Middle frontal gyrus (tissue), 1 donor: Measurements from ENCODE around the gene CTNNA3.

Source experiments
- DNase-seq: peaks from one replicate; pipeline ENCODE4 v3.0.0-alpha.2; 2015; ENCODE audit warnings: low spot score; ENCODE audit errors: extremely low spot score

CTNNA3 gene

GRCh38 chr10:67666416-67667034, 29.5 kb downstream of the CTNNA3 start:
- no peak for DNase-seq

- peak; percentile 60 for DNase-seq
These were observed 30.5 kb downstream of the CTNNA3 start for GRCh38 chr10:67665491-67665890.

- DNase-seq, result no peak
These were observed 31.1 kb downstream of the CTNNA3 start for GRCh38 chr10:67664942-67665341.

DNA sequence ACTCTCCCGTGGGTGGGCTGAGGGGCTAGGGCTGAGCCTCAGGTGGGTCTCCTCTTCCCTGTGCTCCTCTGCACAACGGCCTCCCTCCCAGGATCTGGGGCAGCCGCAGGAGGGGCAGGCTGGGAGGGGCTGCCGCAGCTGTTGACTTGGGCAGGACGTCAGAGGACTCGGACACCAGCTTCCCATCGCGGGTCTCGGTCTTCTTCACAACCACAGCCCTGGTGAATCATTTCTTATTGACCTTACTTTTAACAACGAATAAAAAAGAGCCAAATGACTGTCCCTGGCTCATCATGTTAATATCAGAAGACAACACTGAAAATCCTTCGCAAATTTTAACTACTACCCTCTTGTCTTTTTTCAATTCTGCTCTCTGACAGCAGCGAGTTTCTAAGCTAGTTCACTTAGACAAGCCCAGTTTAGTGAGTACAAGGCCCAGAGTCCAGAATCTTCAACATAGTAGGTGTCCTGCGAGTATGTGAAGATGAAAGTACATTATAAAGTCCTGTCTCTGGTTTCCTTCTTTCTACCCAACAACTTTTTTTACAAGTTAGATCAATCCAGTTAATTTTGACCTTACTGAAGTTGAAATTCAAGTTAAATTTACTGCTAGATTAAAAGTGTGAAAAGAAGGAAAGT, 32.4 kb downstream of the CTNNA3 start:
- no peak for DNase-seq

DNA sequence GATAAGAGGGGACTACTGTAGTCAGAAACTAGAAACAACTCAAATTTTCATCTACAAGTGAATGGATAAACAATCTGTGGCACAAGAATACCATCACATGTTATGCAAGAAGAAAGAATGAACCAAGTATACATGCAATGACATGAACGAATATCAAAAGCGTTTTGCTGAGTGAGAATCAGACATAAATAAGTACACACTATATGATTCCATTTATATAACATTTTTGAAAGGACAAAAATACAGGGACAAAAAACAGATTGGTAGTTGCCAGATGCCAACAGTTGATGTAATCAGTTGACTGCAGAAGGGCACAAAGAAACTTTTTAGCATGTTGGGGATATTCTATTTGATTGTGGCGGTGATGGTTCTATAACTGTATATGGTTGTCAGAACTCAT, 33.6 kb downstream of the CTNNA3 start:
- no peak for DNase-seq

- no peak for DNase-seq
These were observed 36.5 kb downstream of the CTNNA3 start for GRCh38 chr10:67659497-67659896.

DNA sequence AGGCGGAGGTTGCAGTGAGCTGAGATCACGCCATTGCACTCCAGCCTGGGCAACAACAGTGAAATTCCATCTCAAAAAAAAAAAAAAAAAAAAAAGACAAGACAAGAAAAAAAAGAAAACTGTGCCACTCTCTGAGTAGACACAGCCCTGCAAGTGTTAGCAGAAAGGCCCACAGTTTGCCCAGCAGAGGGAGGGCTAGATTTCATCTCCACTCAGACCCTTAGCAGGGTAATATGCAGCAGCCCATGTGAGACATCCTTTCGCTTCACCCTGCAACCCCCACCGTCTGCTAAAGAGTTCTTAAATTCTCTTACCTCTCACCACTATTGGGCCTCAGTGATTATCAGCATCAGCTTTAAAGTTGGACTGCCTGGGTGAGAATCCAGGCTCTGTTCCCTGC, 38.2 kb downstream of the CTNNA3 start:
- no peak for DNase-seq

- DNase-seq, result no peak
These were observed 45.4 kb downstream of the CTNNA3 start for GRCh38 chr10:67650558-67650957.

DNA sequence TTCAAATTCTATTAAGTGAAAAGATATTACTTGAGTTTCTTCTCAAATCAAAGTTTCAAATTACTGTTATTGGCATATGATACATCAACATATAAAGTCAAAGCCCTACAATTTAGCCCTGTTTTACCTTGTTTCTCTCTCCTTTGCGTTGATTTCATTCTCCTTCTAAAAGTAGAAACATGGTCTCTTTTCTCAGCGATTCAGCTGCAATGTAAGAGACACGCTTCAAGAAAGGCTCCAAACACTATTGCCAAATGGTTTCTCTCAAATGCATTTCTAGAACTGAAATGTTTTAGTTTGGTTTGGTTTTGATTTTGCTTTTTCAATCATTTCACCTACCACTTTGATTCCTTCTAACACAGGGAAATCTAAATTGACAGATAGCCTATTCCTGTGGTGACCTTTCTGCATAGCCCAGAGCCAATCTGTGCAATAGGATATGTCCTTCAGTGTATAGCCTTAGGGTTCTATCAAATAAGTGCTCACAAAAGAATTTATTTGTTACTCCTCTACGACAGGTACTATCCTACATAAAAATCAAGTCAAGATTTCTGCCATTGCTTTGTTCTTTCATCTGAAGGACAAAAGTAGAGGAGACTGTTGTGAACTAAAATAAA, 47.3 kb downstream of the CTNNA3 start:
- no peak for DNase-seq

DNA sequence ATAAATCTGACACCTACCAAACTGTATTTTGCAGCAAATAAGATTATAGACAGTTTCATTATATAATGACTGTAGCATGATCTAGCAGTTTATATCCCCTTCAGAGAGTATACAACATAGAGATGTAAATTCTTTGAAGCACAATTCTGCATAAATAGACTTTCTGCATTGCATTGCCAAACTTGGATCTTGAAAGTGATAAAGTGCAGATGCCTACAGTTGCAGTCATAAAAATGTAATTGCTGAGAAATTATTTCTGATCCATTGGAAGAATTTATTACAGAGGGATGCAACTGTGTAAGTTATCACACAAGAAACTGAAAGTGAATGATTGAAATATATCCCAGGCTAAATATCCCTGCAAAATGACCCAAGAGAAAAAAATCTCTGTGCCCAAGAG, 65.1 kb downstream of the CTNNA3 start:
- no peak for DNase-seq

- DNase-seq, result no peak
These were observed 66.5 kb downstream of the CTNNA3 start for GRCh38 chr10:67629461-67629971.

DNA sequence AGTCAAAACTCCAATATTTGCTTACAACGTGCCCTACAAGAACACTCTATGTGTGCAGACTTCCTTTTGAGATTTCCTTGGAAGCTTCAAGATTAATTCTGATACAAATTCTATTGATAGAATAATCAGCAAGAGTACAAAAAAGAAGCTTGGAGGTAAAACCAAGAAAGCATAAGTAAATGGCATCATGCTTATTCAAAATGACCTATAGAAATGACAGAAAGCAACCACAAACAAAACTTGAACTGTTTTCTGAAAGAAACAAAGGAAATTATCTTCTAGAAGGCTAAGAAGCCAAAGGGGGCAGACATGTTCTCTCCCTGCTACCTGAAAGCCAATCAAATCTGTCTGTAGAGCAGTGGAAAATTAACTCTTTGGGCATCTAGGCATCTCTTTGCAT, 73.0 kb downstream of the CTNNA3 start:
- no peak for DNase-seq

GRCh38 chr10:67622511-67622910, 73.5 kb downstream of the CTNNA3 start:
- DNase-seq, result no peak

GRCh38 chr10:67621834-67622233, 74.2 kb downstream of the CTNNA3 start:
- DNase-seq, result no peak

GRCh38 chr10:67618116-67618515, 77.9 kb downstream of the CTNNA3 start:
- no peak for DNase-seq

GRCh38 chr10:67612577-67613537, 83.1 kb downstream of the CTNNA3 start:
- DNase-seq, result no peak

- DNase-seq, result no peak
These were observed 83.8 kb downstream of the CTNNA3 start for GRCh38 chr10:67612176-67612575.

GRCh38 chr10:67609996-67610793, 85.8 kb downstream of the CTNNA3 start:
- no peak for DNase-seq

DNA sequence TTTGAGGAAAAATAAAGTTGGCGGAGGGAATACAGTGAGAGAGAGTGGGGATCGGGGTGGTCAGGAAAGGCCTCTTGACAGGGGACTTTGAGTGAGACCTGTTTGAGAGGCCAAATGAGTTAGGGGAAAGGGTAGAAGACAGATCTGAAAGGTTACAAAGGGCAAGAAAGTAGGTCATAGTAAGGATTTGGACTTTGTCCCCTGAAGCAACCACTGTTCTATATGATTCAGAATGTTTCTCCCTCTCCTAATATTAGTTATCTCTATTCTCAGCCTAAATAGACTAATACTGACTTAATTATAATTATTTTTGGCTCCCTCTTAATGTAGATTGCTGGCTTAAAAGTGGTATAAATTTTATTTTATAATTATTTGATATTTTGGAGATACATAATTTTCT, 88.0 kb downstream of the CTNNA3 start:
- no peak for DNase-seq

GRCh38 chr10:67607472-67607871, 88.5 kb downstream of the CTNNA3 start:
- DNase-seq, result no peak

- DNase-seq, result no peak
These were observed 89.4 kb downstream of the CTNNA3 start for GRCh38 chr10:67606572-67606971.
